Thyroid gland (tissue), 4 donors: ENCODE results near the gene KIF14.

Source experiments
- POLR2A ChIP-seq, 2 donors: fragments of 450-650 bp; IDR thresholded peaks; one replicate each; pipeline ENCODE4 v1.6.1; 2017; ENCODE audit warnings: antibody characterized with exemption in 2 of 2, mild to moderate bottlenecking in 2 of 2, moderate library complexity in 1 of 2
- TF ChIP-seq, protein P1 (sequence below), 6 experiments: fragments of 200-600 bp in 3 of 6; fragments of 450-650 bp in 3 of 6; sonication (generic) in 3 of 6; IDR thresholded peaks; one replicate each; pipeline ENCODE4 v1.5.1; 2016 to 2019; ENCODE audit warnings: antibody characterized with exemption in 6 of 6, mild to moderate bottlenecking in 2 of 6, inconsistent platforms in 1 of 6, moderate library complexity in 1 of 6

DNA sequence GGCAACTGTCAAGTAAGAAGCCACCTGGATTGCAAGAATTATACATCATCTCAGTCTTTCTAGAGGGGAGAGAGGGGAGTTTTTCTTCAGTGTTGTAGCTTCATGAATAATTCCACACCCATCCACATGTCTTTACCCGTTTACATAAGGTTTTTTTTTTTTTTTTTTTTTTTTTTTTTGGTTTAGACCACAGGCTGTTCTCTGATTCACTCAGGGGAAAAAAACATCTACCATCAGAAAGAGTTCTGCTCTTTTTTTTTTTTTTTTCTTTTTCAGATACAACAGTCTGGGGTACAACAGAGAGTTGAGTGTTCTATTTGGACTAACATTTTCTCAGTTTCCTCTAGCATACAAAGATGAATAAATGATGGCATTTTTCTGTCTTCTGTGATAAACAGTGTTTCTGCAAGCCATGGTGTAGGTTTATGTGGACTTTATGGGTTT, 4.9 kb upstream of the KIF14 start:
- TF ChIP-seq, protein P1, sequence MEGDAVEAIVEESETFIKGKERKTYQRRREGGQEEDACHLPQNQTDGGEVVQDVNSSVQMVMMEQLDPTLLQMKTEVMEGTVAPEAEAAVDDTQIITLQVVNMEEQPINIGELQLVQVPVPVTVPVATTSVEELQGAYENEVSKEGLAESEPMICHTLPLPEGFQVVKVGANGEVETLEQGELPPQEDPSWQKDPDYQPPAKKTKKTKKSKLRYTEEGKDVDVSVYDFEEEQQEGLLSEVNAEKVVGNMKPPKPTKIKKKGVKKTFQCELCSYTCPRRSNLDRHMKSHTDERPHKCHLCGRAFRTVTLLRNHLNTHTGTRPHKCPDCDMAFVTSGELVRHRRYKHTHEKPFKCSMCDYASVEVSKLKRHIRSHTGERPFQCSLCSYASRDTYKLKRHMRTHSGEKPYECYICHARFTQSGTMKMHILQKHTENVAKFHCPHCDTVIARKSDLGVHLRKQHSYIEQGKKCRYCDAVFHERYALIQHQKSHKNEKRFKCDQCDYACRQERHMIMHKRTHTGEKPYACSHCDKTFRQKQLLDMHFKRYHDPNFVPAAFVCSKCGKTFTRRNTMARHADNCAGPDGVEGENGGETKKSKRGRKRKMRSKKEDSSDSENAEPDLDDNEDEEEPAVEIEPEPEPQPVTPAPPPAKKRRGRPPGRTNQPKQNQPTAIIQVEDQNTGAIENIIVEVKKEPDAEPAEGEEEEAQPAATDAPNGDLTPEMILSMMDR (IDR thresholded peaks at IDR 0.05): no peak
- TF ChIP-seq POLR2A (IDR thresholded peaks at IDR 0.05): no peak
